GM12801 (cell line): Measurements from ENCODE around the gene CFAP92.

Experiments used
- CTCF ChIP-seq: IDR thresholded peaks from one replicate; pipeline ENCODE4 v1.5.1; 2011; ENCODE audit warnings: control low read depth; ENCODE audit not compliant: insufficient read length; ENCODE audit errors: extremely low read depth

The CFAP92 gene

GRCh38 chr3:129036222-129037092 is 42.6 kb upstream of the CFAP92 start:
- no peak for TF ChIP-seq CTCF

DNA sequence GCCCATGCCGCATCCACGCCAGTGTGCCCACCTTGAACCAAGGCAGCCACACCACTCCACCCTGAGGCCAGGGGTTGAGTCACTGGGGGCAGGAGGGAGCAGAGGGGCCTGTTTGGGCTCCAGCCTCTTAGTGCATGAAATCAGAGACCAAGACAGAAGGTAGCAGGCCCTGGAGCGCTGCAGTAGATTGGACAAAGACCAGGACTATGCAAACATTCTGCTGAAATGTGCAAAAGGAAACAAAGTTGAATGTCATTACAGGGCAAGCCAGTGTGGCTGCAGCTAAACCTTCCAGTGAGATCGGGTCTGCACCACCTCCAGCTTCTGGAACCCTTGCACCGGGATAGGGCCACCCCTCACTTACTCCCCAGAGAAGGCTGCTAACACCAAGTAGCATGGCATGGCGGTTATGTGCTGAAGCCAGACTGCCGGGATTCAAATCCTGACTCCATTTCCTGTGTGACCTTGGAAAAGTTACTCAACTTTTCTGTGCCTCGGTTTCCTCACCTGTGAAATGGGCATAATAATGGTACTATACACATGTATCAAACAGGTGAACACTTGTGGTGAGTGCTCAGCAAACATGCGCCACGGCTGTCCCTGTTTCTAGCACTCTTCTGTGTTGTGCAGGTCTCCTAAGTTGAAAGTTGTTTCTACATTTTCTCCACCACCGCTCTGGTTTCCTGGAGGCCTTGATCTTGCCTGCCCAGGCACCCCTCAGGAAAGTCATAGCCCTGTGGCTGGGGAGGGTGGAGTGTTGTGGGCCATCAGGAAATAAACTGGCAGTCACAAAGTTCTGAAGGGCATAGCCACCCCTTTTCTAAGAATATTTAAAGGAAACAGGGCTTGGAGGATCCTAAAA is 41.7 kb upstream of the CFAP92 start:
- TF ChIP-seq CTCF, result no peak

- no peak for TF ChIP-seq CTCF
Observed at GRCh38 chr3:129034642-129035041, 40.8 kb upstream of the CFAP92 start.

DNA sequence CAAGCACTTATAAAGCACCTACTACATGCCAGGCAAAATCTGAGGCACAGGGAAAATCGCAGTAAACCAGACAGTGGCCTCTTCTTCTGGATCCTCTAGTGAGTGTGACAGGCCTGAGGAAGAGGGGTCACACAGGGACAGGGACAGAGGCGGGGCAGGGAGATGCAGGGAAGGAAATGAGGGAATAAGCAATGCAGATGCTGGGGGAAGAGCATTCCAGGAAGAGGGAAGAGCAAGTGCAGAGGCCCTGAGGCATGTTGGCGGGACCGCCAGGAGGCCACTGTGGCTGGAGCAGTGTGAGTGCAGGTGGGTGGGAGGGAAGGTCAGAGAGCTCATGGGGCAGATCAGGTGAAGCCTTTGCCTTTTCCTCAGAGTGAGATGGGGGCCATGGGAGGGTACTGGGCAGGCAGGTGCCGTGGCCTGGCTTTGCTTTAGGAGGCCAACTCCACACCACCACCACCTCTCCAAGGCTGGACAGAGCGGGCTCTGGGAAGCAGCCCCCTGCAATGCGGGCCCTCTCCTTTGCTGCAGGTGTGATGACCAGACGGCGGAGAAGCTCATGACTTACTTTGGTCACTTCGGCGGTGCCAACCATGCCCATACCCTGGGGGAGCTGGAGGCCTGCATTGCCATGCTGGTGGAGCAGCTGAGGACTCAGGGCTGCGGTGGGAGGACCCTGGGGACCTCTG is 39.9 kb upstream of the CFAP92 start:
- no peak for TF ChIP-seq CTCF

GRCh38 chr3:129033151-129033550 is 39.3 kb upstream of the CFAP92 start:
- no peak for TF ChIP-seq CTCF

GRCh38 chr3:129032716-129033115 is 38.8 kb upstream of the CFAP92 start:
- TF ChIP-seq CTCF, result no peak
